Tibial nerve (tissue), 4 donors: ENCODE measurements around the gene DNAI2.

Experiments
- CTCF ChIP-seq, 5 experiments: fragments of 200-600 bp in 3 of 5; fragments of 450-650 bp in 2 of 5; sonication (generic) in 3 of 5; IDR thresholded peaks; one replicate each; pipeline ENCODE4 v1.5.1; 2016 to 2019; ENCODE audit warnings: antibody characterized with exemption in 5 of 5, mild to moderate bottlenecking in 3 of 5, moderate library complexity in 2 of 5
- EP300 ChIP-seq, 2 donors: sonication (generic); formaldehyde crosslinking; IDR thresholded peaks; one replicate each; pipeline ENCODE4 v1.6.1; 2017; ENCODE audit warnings: antibody characterized with exemption in 2 of 2, mild to moderate bottlenecking in 1 of 2
- POLR2A ChIP-seq, 2 donors: fragments of 450-650 bp; IDR thresholded peaks; one replicate each; pipeline ENCODE4 v1.6.1; 2017; ENCODE audit warnings: antibody characterized with exemption in 2 of 2, mild to moderate bottlenecking in 2 of 2, moderate library complexity in 2 of 2

- TF ChIP-seq POLR2A (IDR thresholded peaks at IDR 0.05), result no peak
- TF ChIP-seq CTCF (IDR thresholded peaks at IDR 0.05), result no peak
- TF ChIP-seq EP300 (IDR thresholded peaks at IDR 0.05), result no peak
Observed at GRCh38 chr17:74318391-74318790, 44.4 kb downstream of the DNAI2 start.
